HepG2 (cell line): Measurements from ENCODE around the gene PPM1G. TPM values are rescaled to one million over a fixed set of nuclear protein-coding genes. Genes with fewer than 3 reads are reported as not detected.

Source experiments
- GATAD2A ChIP-seq: IDR thresholded peaks from 2 replicates; pipeline ENCODE4 v1.6.1; 2016
- HMGXB4 ChIP-seq, 2 experiments: sonication (generic) in 1 of 2; formaldehyde crosslinking in 1 of 2; IDR thresholded peaks; 2 replicates each; pipeline versions ENCODE4 v1.4.0 to v1.6.1; 2018 to 2020; ENCODE audit warnings: missing genetic modification reagents in 2 of 2, borderline replicate concordance in 1 of 2, low read depth in 1 of 2, mild to moderate bottlenecking in 1 of 2, missing biosample characterization in 1 of 2
- PRPF4 ChIP-seq: fragments of 200-400 bp; formaldehyde crosslinking; IDR thresholded peaks from 2 replicates; pipeline ENCODE4 v1.6.1; 2016; ENCODE audit warnings: low read length, low read depth; ENCODE audit not compliant: poor library complexity, severe bottlenecking
- TBL1XR1 ChIP-seq: fragments of 150-350 bp; IDR thresholded peaks from 2 replicates; pipeline ENCODE4 v1.6.1; 2014; ENCODE audit warnings: borderline replicate concordance, low read length; ENCODE audit not compliant: partially characterized antibody
- YEATS4 ChIP-seq: sonication (generic); formaldehyde crosslinking; IDR thresholded peaks from 2 replicates; pipeline ENCODE4 v1.4.0; 2020; ENCODE audit warnings: missing genetic modification reagents, borderline replicate concordance
- ZNF136 ChIP-seq: sonication (generic); formaldehyde crosslinking; IDR thresholded peaks from 2 replicates; pipeline ENCODE4 v1.8.1; 2022; ENCODE audit warnings: low read depth, mild to moderate bottlenecking, moderate library complexity, missing genetic modification reagents
- ZNF318 ChIP-seq: sonication (generic); formaldehyde crosslinking; IDR thresholded peaks from 2 replicates; pipeline ENCODE4 v1.4.0; 2020; ENCODE audit warnings: mild to moderate bottlenecking, missing genetic modification reagents
- ZNF670 ChIP-seq: sonication (generic); formaldehyde crosslinking; IDR thresholded peaks from 2 replicates; pipeline ENCODE4 v1.8.0; 2022; ENCODE audit warnings: mild to moderate bottlenecking, missing genetic modification reagents, borderline replicate concordance
- ZNF747 ChIP-seq: sonication (generic); formaldehyde crosslinking; IDR thresholded peaks from 2 replicates; pipeline ENCODE4 v1.8.1; 2023; ENCODE audit warnings: missing genetic modification reagents, mild to moderate bottlenecking, borderline replicate concordance
- ZNF770 ChIP-seq: sonication (generic); formaldehyde crosslinking; IDR thresholded peaks from 2 replicates; pipeline ENCODE4 v1.5.0; 2020; ENCODE audit warnings: mild to moderate bottlenecking, missing genetic modification reagents
- polyA plus RNA-seq, 8 experiments: library from polyadenylated mRNA; depleted of rRNA in 3 of 8; stranded (reverse) in 7 of 8; unstranded in 1 of 8; fragments of >200 nt; fragmentation: Illumina TruSeq in 4 of 8; extraction: Trizol in 4 of 8; gene quantifications; 2 replicates each; pipeline versions ENCODE4 v1.2.1 to v1.2.3, GENCODE V29; 2011 to 2016; ENCODE audit warnings: low read depth in 4 of 8, missing spikeins in 1 of 8, mixed read lengths in 1 of 8; ENCODE audit not compliant: insufficient read depth in 1 of 8
- total RNA-seq, 5 experiments: library from RNA; depleted of rRNA; stranded (reverse); fragments of >200 nt; fragmentation: Illumina TruSeq; extraction: Trizol; gene quantifications; 2 replicates each; pipeline ENCODE4 v1.2.3, GENCODE V29; 2016; ENCODE audit warnings: low read depth in 1 of 5
- TF ChIP-seq, protein P1 (sequence below): IDR thresholded peaks from 2 replicates; pipeline ENCODE4 v1.6.1; 2012; ENCODE audit warnings: low read length, improper control_type of control experiment

The PPM1G gene
- total and polyA plus RNA-seq, 2 of the 13 experiments (the other 11 are each of a cell fraction or from before 2014, with no cell fraction given) = 58.2 to 213 TPM

GRCh38 chr2:27412419-27413152 is 3.2 kb upstream of the PPM1G start (continued):
- TF ChIP-seq PRPF4 (no peak), ZNF770 (0 out of 2 replicates have a peak, but pooled peaks have one; percentile 27), ZNF318 (no peak), TBL1XR1 (no peak), ZNF670 (peak; percentile 48; the same call in 1 of the 2 replicates), YEATS4 (CRISPR knock-in tag) (0 out of 2 replicates have a peak, but pooled peaks have one; percentile 54), GATAD2A (CRISPR knock-in tag) (peak; percentile 41; the same call in 1 of the 2 replicates), ZNF136 (CRISPR knock-in tag) (peak; percentile 62; the same call in 1 of the 2 replicates), HMGXB4 (CRISPR knock-in tag; IDR thresholded peaks at IDR 0.05; ENCODE audit: borderline replicate concordance in 1 of 2, low read depth in 1 of 2) (0 out of 4 replicates have a peak, but pooled peaks of 1 of the 2 experiments have one; percentile 10), ZNF747 (CRISPR knock-in tag) (no peak)
- TF ChIP-seq, protein P1, sequence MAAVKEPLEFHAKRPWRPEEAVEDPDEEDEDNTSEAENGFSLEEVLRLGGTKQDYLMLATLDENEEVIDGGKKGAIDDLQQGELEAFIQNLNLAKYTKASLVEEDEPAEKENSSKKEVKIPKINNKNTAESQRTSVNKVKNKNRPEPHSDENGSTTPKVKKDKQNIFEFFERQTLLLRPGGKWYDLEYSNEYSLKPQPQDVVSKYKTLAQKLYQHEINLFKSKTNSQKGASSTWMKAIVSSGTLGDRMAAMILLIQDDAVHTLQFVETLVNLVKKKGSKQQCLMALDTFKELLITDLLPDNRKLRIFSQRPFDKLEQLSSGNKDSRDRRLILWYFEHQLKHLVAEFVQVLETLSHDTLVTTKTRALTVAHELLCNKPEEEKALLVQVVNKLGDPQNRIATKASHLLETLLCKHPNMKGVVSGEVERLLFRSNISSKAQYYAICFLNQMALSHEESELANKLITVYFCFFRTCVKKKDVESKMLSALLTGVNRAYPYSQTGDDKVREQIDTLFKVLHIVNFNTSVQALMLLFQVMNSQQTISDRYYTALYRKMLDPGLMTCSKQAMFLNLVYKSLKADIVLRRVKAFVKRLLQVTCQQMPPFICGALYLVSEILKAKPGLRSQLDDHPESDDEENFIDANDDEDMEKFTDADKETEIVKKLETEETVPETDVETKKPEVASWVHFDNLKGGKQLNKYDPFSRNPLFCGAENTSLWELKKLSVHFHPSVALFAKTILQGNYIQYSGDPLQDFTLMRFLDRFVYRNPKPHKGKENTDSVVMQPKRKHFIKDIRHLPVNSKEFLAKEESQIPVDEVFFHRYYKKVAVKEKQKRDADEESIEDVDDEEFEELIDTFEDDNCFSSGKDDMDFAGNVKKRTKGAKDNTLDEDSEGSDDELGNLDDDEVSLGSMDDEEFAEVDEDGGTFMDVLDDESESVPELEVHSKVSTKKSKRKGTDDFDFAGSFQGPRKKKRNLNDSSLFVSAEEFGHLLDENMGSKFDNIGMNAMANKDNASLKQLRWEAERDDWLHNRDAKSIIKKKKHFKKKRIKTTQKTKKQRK = no peak
